Mesenchymal stem cell (in vitro differentiated cells and primary cell): ENCODE results near the gene ABHD16B.
A peak's percentile ranks its signal among the peaks of the same experiment; 100 is the strongest.

ENCODE experiments used
- DNase-seq: peaks from one replicate; pipeline ENCODE4 v3.0.0-alpha.2; 2013
- H2AFZ ChIP-seq: one replicate; pipeline ENCODE4 v1.6.1; 2013; ENCODE audit warnings: low read depth, mild to moderate bottlenecking, control low read depth, inconsistent platforms, low read length, moderate library complexity
- H2AK5ac ChIP-seq: 2 replicates; pipeline ENCODE4 v1.6.1; 2013; ENCODE audit warnings: low read length, moderate library complexity, mild to moderate bottlenecking, inconsistent platforms; ENCODE audit not compliant: severe bottlenecking
- H2BK120ac ChIP-seq: one replicate; pipeline ENCODE4 v1.6.1; 2013; ENCODE audit warnings: low read depth, mild to moderate bottlenecking, inconsistent platforms, low read length, moderate library complexity
- H2BK12ac ChIP-seq, 2 experiments: one replicate each; pipeline ENCODE4 v1.6.1; 2013; ENCODE audit warnings: inconsistent platforms in 2 of 2, low read length in 2 of 2, mild to moderate bottlenecking in 2 of 2, moderate library complexity in 2 of 2, control low read depth in 1 of 2
- H2BK15ac ChIP-seq: one replicate; pipeline ENCODE4 v1.6.1; 2013; ENCODE audit warnings: mild to moderate bottlenecking, low read depth, inconsistent platforms; ENCODE audit not compliant: poor library complexity, severe bottlenecking
- H2BK5ac ChIP-seq: 2 replicates; pipeline ENCODE4 v1.6.1; 2013; ENCODE audit warnings: low read depth, mild to moderate bottlenecking, low read length, control low read depth, inconsistent platforms; ENCODE audit not compliant: poor library complexity, severe bottlenecking
- H3K14ac ChIP-seq, 2 experiments: one replicate each; pipeline ENCODE4 v1.6.1; 2013; ENCODE audit warnings: inconsistent platforms in 2 of 2, low read length in 2 of 2, control low read depth in 1 of 2, mild to moderate bottlenecking in 1 of 2, moderate library complexity in 1 of 2
- H3K18ac ChIP-seq, 2 experiments: one replicate each; pipeline ENCODE4 v1.6.1; 2013; ENCODE audit warnings: inconsistent platforms in 2 of 2, low read length in 2 of 2, control low read depth in 1 of 2, low read depth in 1 of 2, mild to moderate bottlenecking in 1 of 2
- H3K23ac ChIP-seq, 2 experiments: one replicate each; pipeline ENCODE4 v1.6.1; 2013; ENCODE audit warnings: inconsistent platforms in 2 of 2, low read length in 2 of 2, mild to moderate bottlenecking in 2 of 2, moderate library complexity in 2 of 2, control low read depth in 1 of 2
- H3K27ac ChIP-seq: 2 replicates; pipeline ENCODE4 v1.5.1; 2013; ENCODE audit warnings: mild to moderate bottlenecking, moderate library complexity, low read length, control low read depth, inconsistent platforms; ENCODE audit not compliant: poor library complexity, severe bottlenecking
- H3K27me3 ChIP-seq, 2 experiments: 2 replicates each; pipeline versions ENCODE4 v1.6.1 to v1.7.0; 2013; ENCODE audit warnings: low read length in 2 of 2, mild to moderate bottlenecking in 2 of 2, moderate library complexity in 2 of 2, control low read depth in 1 of 2, inconsistent platforms in 1 of 2; ENCODE audit not compliant: control insufficient read depth in 1 of 2, insufficient read depth in 1 of 2
- H3K36me3 ChIP-seq, 2 experiments: 2 replicates each; pipeline versions ENCODE4 v1.6.1 to v1.7.0; 2013; ENCODE audit warnings: low read length in 2 of 2, control low read depth in 1 of 2, inconsistent platforms in 1 of 2, low read depth in 1 of 2, mild to moderate bottlenecking in 1 of 2; ENCODE audit not compliant: insufficient read depth in 2 of 2, control insufficient read depth in 1 of 2
- H3K4ac ChIP-seq, 2 experiments: one replicate each; pipeline ENCODE4 v1.6.1; 2013; ENCODE audit warnings: inconsistent platforms in 2 of 2, low read length in 2 of 2, mild to moderate bottlenecking in 2 of 2, moderate library complexity in 2 of 2, control low read depth in 1 of 2, low read depth in 1 of 2
- H3K4me1 ChIP-seq: 2 replicates; pipeline ENCODE4 v1.6.1; 2013; ENCODE audit warnings: low read depth, low read length, control low read depth; ENCODE audit not compliant: control insufficient read depth, insufficient read depth
- H3K4me2 ChIP-seq: 2 replicates; pipeline ENCODE4 v1.6.1; 2013; ENCODE audit warnings: low read length, mild to moderate bottlenecking, inconsistent platforms; ENCODE audit not compliant: poor library complexity, severe bottlenecking
- H3K4me3 ChIP-seq, 2 experiments: 2 replicates each; pipeline versions ENCODE4 v1.5.1 to v1.7.0; 2013; ENCODE audit warnings: low read length in 2 of 2, mild to moderate bottlenecking in 2 of 2, control low read depth in 1 of 2, low read depth in 1 of 2; ENCODE audit not compliant: insufficient read depth in 1 of 2
- H3K79me1 ChIP-seq: replicated peaks from 2 replicates; pipeline ENCODE4 v1.6.1; 2013; ENCODE audit warnings: mild to moderate bottlenecking, control low read depth, low read length, inconsistent platforms; ENCODE audit not compliant: poor library complexity, severe bottlenecking
- H3K9ac ChIP-seq: 2 replicates; pipeline ENCODE4 v1.7.0; 2013; ENCODE audit warnings: mild to moderate bottlenecking, low read length, moderate library complexity
- H3K9me3 ChIP-seq: 2 replicates; pipeline ENCODE4 v1.7.0; 2013; ENCODE audit warnings: mild to moderate bottlenecking, low read length; ENCODE audit not compliant: control insufficient read depth
- H4K8ac ChIP-seq: one replicate; pipeline ENCODE4 v1.6.1; 2013; ENCODE audit warnings: inconsistent platforms, mild to moderate bottlenecking, low read length, moderate library complexity
- H4K91ac ChIP-seq: one replicate; pipeline ENCODE4 v1.6.1; 2013; ENCODE audit warnings: mild to moderate bottlenecking, low read length, inconsistent platforms
- WGBS: methylation state at CpG from one replicate; pipeline ENCODE4 v1.1.7; 2013; ENCODE audit warnings: mixed read lengths; 5-methylcytosine and 5-hydroxymethylcytosine counted together

Gene ABHD16B

GRCh38 chr20:63895952-63896263 is 34.6 kb downstream of the ABHD16B start:
- Histone ChIP-seq H3K27me3 (no peaks in the 10 kb centered on the region), H3K79me1 (peaks cover 5% of the 10 kb centered on the region), H2AFZ (no peak overlapping the region), H3K4me2 (peak overlapping the region; percentile 93), H2BK12ac (no peak overlapping the region), H3K27ac (peak overlapping the region; percentile 63), H4K8ac (no peak overlapping the region), H3K14ac (no peak overlapping the region), H3K36me3 (peaks cover 25 to 32% of the 10 kb centered on the region in 2 experiments), H2BK15ac (no peak overlapping the region), H3K4me3 (peak overlapping the region in 1 of 2 experiments; percentile 85), H3K23ac (no peak overlapping the region), H3K9ac (peak overlapping the region; percentile 96), H4K91ac (no peak overlapping the region), H2AK5ac (no peak overlapping the region), H3K9me3 (no peaks in the 10 kb centered on the region), H3K18ac (no peak overlapping the region), H2BK120ac (no peak overlapping the region), H2BK5ac (no peak overlapping the region), H3K4me1 (peaks cover 24% of the 10 kb centered on the region), H3K4ac (no peak overlapping the region)
- DNase-seq = no peak
- 7% methylated on average over 3 of the region's 5 CpGs for WGBS

DNA sequence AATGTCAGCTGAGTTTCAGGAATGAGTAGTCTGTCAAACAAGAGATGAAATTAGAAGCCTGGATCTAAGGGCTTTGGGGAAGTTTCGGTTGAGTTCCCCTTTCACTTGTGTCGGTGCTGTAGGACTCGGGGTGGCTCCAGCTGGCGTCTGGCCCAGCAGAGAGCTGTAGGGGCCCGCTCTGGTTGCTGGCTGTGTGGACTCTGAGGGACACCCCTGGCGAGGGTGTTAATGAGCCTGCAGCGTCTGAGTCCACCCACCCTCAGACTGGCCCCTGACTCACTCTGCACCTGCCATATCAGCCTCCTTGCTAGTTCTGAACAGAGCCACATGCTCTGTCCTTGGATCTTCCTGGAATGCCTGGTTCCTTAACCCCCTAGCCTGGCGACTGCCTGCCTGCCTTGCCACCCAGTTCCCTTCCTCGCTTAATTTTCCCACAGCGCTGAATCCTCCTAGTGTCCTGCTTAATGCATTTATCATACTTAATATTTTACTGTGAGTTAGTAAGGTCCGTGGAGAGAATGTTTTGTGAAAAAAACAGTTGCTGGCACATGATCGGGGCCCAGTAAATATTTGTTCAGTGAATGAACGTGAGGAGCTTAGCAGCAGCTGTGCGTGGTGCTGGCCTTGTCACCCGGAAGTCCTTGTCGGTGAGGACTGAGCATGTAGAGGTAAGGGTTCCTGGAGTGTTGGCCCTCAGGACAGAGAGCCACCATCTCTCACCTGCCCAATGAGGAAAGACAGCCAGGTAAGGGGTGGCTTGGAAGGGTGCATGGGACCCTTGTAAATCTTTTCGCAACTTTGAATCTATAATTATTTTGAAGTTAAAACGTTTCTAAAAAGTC is 35.2 kb downstream of the ABHD16B start:
- peak overlapping the region; percentile 39 for H2AK5ac ChIP-seq
- no peak overlapping the region for H4K8ac ChIP-seq
- H3K4ac ChIP-seq = no peak overlapping the region
- peak; percentile 54 for DNase-seq
- no peak overlapping the region for H4K91ac ChIP-seq
- peaks cover 24 to 31% of the 10 kb centered on the region in 2 experiments for H3K36me3 ChIP-seq
- H3K4me2 ChIP-seq = peak overlapping the region; percentile 93
- peaks cover 26% of the 10 kb centered on the region for H3K4me1 ChIP-seq
- H2BK15ac ChIP-seq = no peak overlapping the region
- peak overlapping the region in 1 of 2 experiments; percentile 86 for H3K23ac ChIP-seq
- H3K4me3 ChIP-seq = peak overlapping the region; percentile 48 to 85
- H3K9me3 ChIP-seq = no peaks in the 10 kb centered on the region
- H3K18ac ChIP-seq = peak overlapping the region in 1 of 2 experiments; percentile 38
- H2BK120ac ChIP-seq = no peak overlapping the region
- peak overlapping the region; percentile 63 for H3K27ac ChIP-seq
- H3K14ac ChIP-seq = peak overlapping the region in 1 of 2 experiments; percentile 44
- no peak overlapping the region for H2AFZ ChIP-seq
- 35% methylated on average over 15 of the region's 18 CpGs for WGBS
- H3K9ac ChIP-seq = peak overlapping the region; percentile 96
- no peaks in the 10 kb centered on the region for H3K27me3 ChIP-seq
- no peak overlapping the region for H2BK5ac ChIP-seq
- H3K79me1 ChIP-seq = peaks cover 5% of the 10 kb centered on the region
- H2BK12ac ChIP-seq = no peak overlapping the region

DNA sequence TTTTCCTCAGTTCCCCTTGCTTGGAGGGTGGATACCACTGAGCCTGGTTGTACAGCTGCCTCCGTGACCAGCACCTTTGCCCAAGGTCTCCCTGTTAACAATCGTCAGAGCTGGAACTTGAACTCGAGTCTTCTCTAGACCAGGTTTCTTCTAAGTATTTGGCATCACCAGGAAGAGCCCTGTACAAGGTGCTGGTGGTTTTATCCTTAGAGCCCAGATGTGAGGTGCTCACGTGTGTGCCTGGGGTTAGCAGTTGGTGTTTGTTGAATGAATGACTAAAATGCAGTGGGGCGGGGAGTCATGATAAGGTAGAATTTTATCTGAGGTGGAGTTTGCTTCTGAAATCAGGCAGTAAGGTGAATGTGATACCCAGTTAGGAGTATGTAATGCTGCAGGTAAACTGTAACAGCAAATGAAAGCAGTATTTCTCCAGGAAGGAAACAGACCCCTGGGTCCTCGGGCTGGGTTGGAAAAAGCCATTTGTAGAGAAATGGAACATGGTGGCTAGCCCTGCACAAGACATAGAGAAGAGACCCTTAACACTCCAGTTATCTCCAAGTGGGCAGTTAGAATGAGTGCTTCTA is 36.8 kb downstream of the ABHD16B start:
- Histone ChIP-seq H2BK12ac (no peak overlapping the region), H3K4me3 (no peak overlapping the region), H3K36me3 (peaks cover 15 to 16% of the 10 kb centered on the region in 2 experiments), H3K14ac (no peak overlapping the region), H3K9me3 (no peaks in the 10 kb centered on the region), H2BK5ac (no peak overlapping the region), H2AFZ (no peak overlapping the region), H2BK120ac (no peak overlapping the region), H3K4me1 (peaks cover 27% of the 10 kb centered on the region), H3K27ac (no peak overlapping the region), H4K8ac (no peak overlapping the region), H4K91ac (no peak overlapping the region), H2AK5ac (peak overlapping the region; percentile 44), H3K79me1 (peaks cover 2% of the 10 kb centered on the region), H3K9ac (peak overlapping the region; percentile 40), H3K4me2 (no peak overlapping the region), H3K23ac (no peak overlapping the region), H3K4ac (peak overlapping the region in 1 of 2 experiments; percentile 31), H2BK15ac (no peak overlapping the region), H3K18ac (no peak overlapping the region), H3K27me3 (no peaks in the 10 kb centered on the region)
- 94% methylated on average over 6 of the region's 6 CpGs for WGBS
- DNase-seq = no peak

- H2BK12ac ChIP-seq = no peak overlapping the region
- H3K4me1 ChIP-seq = peaks cover 28% of the 10 kb centered on the region
- H3K4ac ChIP-seq = no peak overlapping the region
- no peak overlapping the region for H2AK5ac ChIP-seq
- no peak overlapping the region for H2AFZ ChIP-seq
- no peak overlapping the region for H3K14ac ChIP-seq
- H3K36me3 ChIP-seq = peaks cover 16 to 18% of the 10 kb centered on the region in 2 experiments
- H3K27me3 ChIP-seq = no peaks in the 10 kb centered on the region
- no peaks in the 10 kb centered on the region for H3K9me3 ChIP-seq
- H4K91ac ChIP-seq = no peak overlapping the region
- no peak overlapping the region for H3K9ac ChIP-seq
- H2BK15ac ChIP-seq = no peak overlapping the region
- H3K4me2 ChIP-seq = no peak overlapping the region
- no peak overlapping the region for H3K18ac ChIP-seq
- H3K23ac ChIP-seq = no peak overlapping the region
- no peak overlapping the region for H2BK5ac ChIP-seq
- no peak overlapping the region for H4K8ac ChIP-seq
- H3K79me1 ChIP-seq = peaks cover 2% of the 10 kb centered on the region
- 92% methylated on average over 10 of the region's 10 CpGs for WGBS
- no peak overlapping the region for H2BK120ac ChIP-seq
- no peak overlapping the region for H3K27ac ChIP-seq
- no peak overlapping the region for H3K4me3 ChIP-seq
- no peak for DNase-seq
Observed at GRCh38 chr20:63898882-63899558, 37.7 kb downstream of the ABHD16B start.
